ENCODE results near the gene OR2F2. TPM values are rescaled to one million over a fixed set of nuclear protein-coding genes. Genes with fewer than 3 reads are reported as not detected.

Gene OR2F2
- total RNA-seq, 4 donors from 2014 or later = not detected

DNA sequence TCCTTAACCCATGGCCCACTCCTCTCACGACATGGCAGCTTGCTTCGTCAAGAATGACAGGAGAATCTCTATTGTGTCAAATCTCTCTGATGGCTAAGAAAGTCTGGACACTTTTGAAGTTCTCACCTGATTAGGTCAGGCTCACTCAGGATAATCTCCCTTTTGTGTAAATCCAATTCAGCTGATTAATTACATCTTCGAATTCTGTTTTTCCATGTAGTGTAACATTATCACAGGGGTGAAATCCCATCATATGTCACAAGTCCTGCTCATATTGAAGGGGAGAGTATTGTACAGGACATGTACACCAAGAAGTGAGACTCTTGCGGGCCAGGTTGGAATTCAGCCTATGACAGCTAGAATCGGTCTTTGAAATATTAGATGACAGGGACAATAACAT lies 48.9 kb downstream of the OR2F2 start:
- Histone ChIP-seq H3K36me3 (no peaks in the 10 kb centered on the region), H3K27ac (replicated peaks in 1 of 4) (no peak overlapping the region), H3K9me3 (no peaks in the 10 kb centered on the region), H3K27me3 (no peaks in the 10 kb centered on the region), H3K4me1 (peaks cover 0 to 16% (median 8%) of the 10 kb centered on the region in 4 donors), H3K4me3 (no peak overlapping the region)
- intact Hi-C loops (cut with DNase I) = no loop called here
- WGBS = 94% methylated on average over 5 of the region's 5 CpGs
- no peak for DNase-seq (ENCODE audit: extremely low spot score)
- TF ChIP-seq CTCF (IDR thresholded peaks at IDR 0.05) = no peak
- TF ChIP-seq EP300 (IDR thresholded peaks at IDR 0.05) = no peak
- no peak for TF ChIP-seq POLR2AphosphoS5 (IDR thresholded peaks at IDR 0.05)
- TF ChIP-seq POLR2A (IDR thresholded peaks at IDR 0.05; ENCODE audit: low read depth) = no peak

Other genes with a start within 250 kb of the OR2F2 start
- 1 to 10 TPM in 1 of 4 donors, under 1 TPM in 1, not detected in 2; 0.83 to 1.7 TPM for gene CTAGE6, start 177.5 kb upstream of the OR2F2 start, total RNA-seq
- 10 to 100 TPM; 38.2 to 62.7 (median 52.4) TPM for gene TCAF1, start 33.1 kb upstream of the OR2F2 start, total RNA-seq
- gene OR2F1, start 19.6 kb downstream of the OR2F2 start, total RNA-seq = not detected
- not detected for gene OR6B1, start 65.1 kb downstream of the OR2F2 start, total RNA-seq
- gene OR2A5, start 113.7 kb downstream of the OR2F2 start, total RNA-seq = not detected
- gene OR2A25, start 134.6 kb downstream of the OR2F2 start, total RNA-seq = not detected
- not detected for gene OR2A12, start 151.0 kb downstream of the OR2F2 start, total RNA-seq
- not detected for gene OR2A2, start 174.3 kb downstream of the OR2F2 start, total RNA-seq
- gene OR2A14, start 187.9 kb downstream of the OR2F2 start, total RNA-seq = not detected
- gene CTAGE4, start 248.2 kb downstream of the OR2F2 start, total RNA-seq = 1 to 10 TPM in 1 of 4 donors, under 1 TPM in 2, not detected in 1; 0.71 to 2.5 (median 0.83) TPM

Measured in esophagus muscularis mucosa (tissue), 4 donors.